H9 (cell line): ENCODE results near the gene CDK17. TPM values are rescaled to one million over a fixed set of nuclear protein-coding genes. Genes with fewer than 3 reads are reported as not detected.

Source experiments
- DNase-seq: peaks from one replicate; pipeline ENCODE4 v3.0.0-alpha.2; 2017
- H2AFZ ChIP-seq: one replicate; pipeline ENCODE4 v1.6.1; 2013; ENCODE audit warnings: mild to moderate bottlenecking, low read length, control low read depth, moderate library complexity
- H2AK5ac ChIP-seq: 2 replicates; pipeline ENCODE4 v1.6.1; 2013; ENCODE audit warnings: low read length, control low read depth, mixed read lengths; ENCODE audit not compliant: insufficient read length
- H2BK120ac ChIP-seq: one replicate; pipeline ENCODE4 v1.6.1; 2013; ENCODE audit warnings: low read depth, mild to moderate bottlenecking, low read length, control low read depth, inconsistent platforms; ENCODE audit not compliant: poor library complexity, severe bottlenecking
- H2BK12ac ChIP-seq: 2 replicates; pipeline ENCODE4 v1.6.1; 2013; ENCODE audit warnings: low read length, control low read depth, mixed read lengths, low read depth; ENCODE audit not compliant: insufficient read length
- H2BK15ac ChIP-seq: 2 replicates; pipeline ENCODE4 v1.6.1; 2013; ENCODE audit warnings: low read depth, low read length, control low read depth
- H2BK20ac ChIP-seq: one replicate; pipeline ENCODE4 v1.6.1; 2013; ENCODE audit warnings: low read depth, mild to moderate bottlenecking, low read length, control low read depth, inconsistent platforms; ENCODE audit not compliant: poor library complexity, severe bottlenecking
- H2BK5ac ChIP-seq: 2 replicates; pipeline ENCODE4 v1.6.1; 2013; ENCODE audit warnings: low read length, control low read depth, mixed read lengths; ENCODE audit not compliant: insufficient read length
- H3K14ac ChIP-seq: 2 replicates; pipeline ENCODE4 v1.6.1; 2013; ENCODE audit warnings: low read length, control low read depth; ENCODE audit not compliant: insufficient read depth
- H3K18ac ChIP-seq: 2 replicates; pipeline ENCODE4 v1.6.1; 2013; ENCODE audit warnings: low read depth, mild to moderate bottlenecking, mixed read lengths, low read length, control low read depth; ENCODE audit not compliant: insufficient read length
- H3K23ac ChIP-seq: 2 replicates; pipeline ENCODE4 v1.6.1; 2013; ENCODE audit warnings: low read length, control low read depth, mixed read lengths, low read depth; ENCODE audit not compliant: insufficient read length
- H3K23me2 ChIP-seq: 2 replicates; pipeline ENCODE4 v1.6.1; 2013; ENCODE audit warnings: low read depth, mild to moderate bottlenecking, mixed read lengths, low read length, control low read depth; ENCODE audit not compliant: insufficient read length, poor library complexity, severe bottlenecking
- H3K27ac ChIP-seq: 2 replicates; pipeline ENCODE4 v1.5.1; 2013; ENCODE audit warnings: low read length, control low read depth, mixed read lengths, low read depth; ENCODE audit not compliant: insufficient read length
- H3K27me3 ChIP-seq: 2 replicates; pipeline ENCODE4 v1.6.1; 2013; ENCODE audit warnings: low read length, control low read depth, inconsistent platforms; ENCODE audit not compliant: insufficient read depth
- H3K4ac ChIP-seq: 2 replicates; pipeline ENCODE4 v1.6.1; 2013; ENCODE audit warnings: low read depth, mild to moderate bottlenecking, control low read depth, inconsistent platforms, low read length, moderate library complexity
- H3K4me1 ChIP-seq: 2 replicates; pipeline ENCODE4 v1.6.1; 2013; ENCODE audit warnings: low read length, control low read depth, inconsistent platforms; ENCODE audit not compliant: insufficient read depth
- H3K4me2 ChIP-seq: 2 replicates; pipeline ENCODE4 v1.6.1; 2013; ENCODE audit warnings: low read length, control low read depth, mixed read lengths; ENCODE audit not compliant: insufficient read length, insufficient read depth
- H3K56ac ChIP-seq: 2 replicates; pipeline ENCODE4 v1.6.1; 2013; ENCODE audit warnings: low read depth, mild to moderate bottlenecking, mixed read lengths, low read length, control low read depth; ENCODE audit not compliant: insufficient read length
- H3K79me1 ChIP-seq: 2 replicates; pipeline ENCODE4 v1.6.1; 2013; ENCODE audit warnings: low read depth, mild to moderate bottlenecking, moderate library complexity, low read length, control low read depth, inconsistent platforms; ENCODE audit not compliant: insufficient read depth, poor library complexity, severe bottlenecking
- H3K79me2 ChIP-seq: 2 replicates; pipeline ENCODE4 v1.6.1; 2013; ENCODE audit warnings: low read length, control low read depth, inconsistent platforms; ENCODE audit not compliant: insufficient read depth
- H3K9ac ChIP-seq: 2 replicates; pipeline ENCODE4 v1.6.1; 2013; ENCODE audit warnings: low read length, control low read depth, mixed read lengths; ENCODE audit not compliant: insufficient read length; ENCODE audit errors: extremely low read depth
- H3K9me3 ChIP-seq: one replicate; pipeline ENCODE4 v1.6.1; 2013; ENCODE audit warnings: low read depth, low read length, inconsistent platforms; ENCODE audit not compliant: control insufficient read depth
- H3T11ph ChIP-seq: one replicate; pipeline ENCODE4 v1.6.1; 2013; ENCODE audit warnings: mild to moderate bottlenecking, low read length, control low read depth, inconsistent platforms
- H4K20me1 ChIP-seq: one replicate; pipeline ENCODE4 v1.6.1; 2013; ENCODE audit not compliant: control insufficient read depth, insufficient read length, insufficient read depth
- H4K5ac ChIP-seq: 2 replicates; pipeline ENCODE4 v1.6.1; 2013; ENCODE audit warnings: low read depth, mild to moderate bottlenecking, mixed read lengths, low read length, control low read depth; ENCODE audit not compliant: insufficient read length
- H4K8ac ChIP-seq: replicated peaks from 2 replicates; pipeline ENCODE4 v1.6.1; 2013; ENCODE audit warnings: low read length, control low read depth, mixed read lengths, low read depth; ENCODE audit not compliant: insufficient read length
- H4K91ac ChIP-seq: 2 replicates; pipeline ENCODE4 v1.6.1; 2013; ENCODE audit warnings: low read depth, mild to moderate bottlenecking, moderate library complexity, mixed read lengths, low read length, control low read depth; ENCODE audit not compliant: insufficient read length
- H3K27ac Mint-ChIP-seq, 3 experiments: 2 replicates in 2 of 3; 3 replicates in 1 of 3; pipeline ENCODE4 v1.8.0; 2020 to 2021; ENCODE audit warnings: mixed read lengths in 3 of 3, mild to moderate bottlenecking in 1 of 3, moderate library complexity in 1 of 3
- H3K27me3 Mint-ChIP-seq: 2 replicates; pipeline ENCODE4 v1.8.0; 2021; ENCODE audit warnings: low read depth, mild to moderate bottlenecking, moderate library complexity, mixed read lengths
- H3K36me3 Mint-ChIP-seq, 3 experiments: 2 replicates in 2 of 3; 3 replicates in 1 of 3; pipeline ENCODE4 v1.8.0; 2020 to 2021; ENCODE audit warnings: low read depth in 3 of 3, mixed read lengths in 3 of 3; ENCODE audit not compliant: insufficient read depth in 1 of 3
- H3K4me1 Mint-ChIP-seq, 2 experiments: 2 replicates each; pipeline ENCODE4 v1.8.0; 2020; ENCODE audit warnings: mixed read lengths in 2 of 2
- H3K4me3 Mint-ChIP-seq, 2 experiments: 2 replicates in 1 of 2; 3 replicates in 1 of 2; pipeline ENCODE4 v1.8.0; 2020 to 2021; ENCODE audit warnings: mild to moderate bottlenecking in 2 of 2, mixed read lengths in 2 of 2, moderate library complexity in 1 of 2
- H3K9me3 Mint-ChIP-seq, 2 experiments: 2 replicates in 1 of 2; 3 replicates in 1 of 2; pipeline ENCODE4 v1.8.0; 2020; ENCODE audit warnings: mild to moderate bottlenecking in 2 of 2, mixed read lengths in 2 of 2, moderate library complexity in 1 of 2
- WGBS: extraction: QIAGEN DNeasy Blood & Tissue Kit; methylation state at CpG from one replicate; pipeline ENCODE4 v1.1.7; 2013; ENCODE audit warnings: missing lambda C conversion rate, low lambda C conversion rate, mixed read lengths; ENCODE audit not compliant: insufficient read length; ENCODE audit errors: extremely low coverage; 5-methylcytosine and 5-hydroxymethylcytosine counted together
- total RNA-seq: library from RNA; stranded (reverse); gene quantifications from 2 replicates; pipeline ENCODE4 v1.2.1, GENCODE V29; 2021
- TF ChIP-seq, protein P1 (sequence below): fragments of 200-600 bp; sonication (generic); conservative IDR thresholded peaks from 3 replicates; pipeline ENCODE4 v1.8.0; 2021; ENCODE audit warnings: antibody characterized with exemption, mild to moderate bottlenecking

The CDK17 gene
- total RNA-seq, 1 experiment from 2014 or later, result 28.8 TPM

DNA sequence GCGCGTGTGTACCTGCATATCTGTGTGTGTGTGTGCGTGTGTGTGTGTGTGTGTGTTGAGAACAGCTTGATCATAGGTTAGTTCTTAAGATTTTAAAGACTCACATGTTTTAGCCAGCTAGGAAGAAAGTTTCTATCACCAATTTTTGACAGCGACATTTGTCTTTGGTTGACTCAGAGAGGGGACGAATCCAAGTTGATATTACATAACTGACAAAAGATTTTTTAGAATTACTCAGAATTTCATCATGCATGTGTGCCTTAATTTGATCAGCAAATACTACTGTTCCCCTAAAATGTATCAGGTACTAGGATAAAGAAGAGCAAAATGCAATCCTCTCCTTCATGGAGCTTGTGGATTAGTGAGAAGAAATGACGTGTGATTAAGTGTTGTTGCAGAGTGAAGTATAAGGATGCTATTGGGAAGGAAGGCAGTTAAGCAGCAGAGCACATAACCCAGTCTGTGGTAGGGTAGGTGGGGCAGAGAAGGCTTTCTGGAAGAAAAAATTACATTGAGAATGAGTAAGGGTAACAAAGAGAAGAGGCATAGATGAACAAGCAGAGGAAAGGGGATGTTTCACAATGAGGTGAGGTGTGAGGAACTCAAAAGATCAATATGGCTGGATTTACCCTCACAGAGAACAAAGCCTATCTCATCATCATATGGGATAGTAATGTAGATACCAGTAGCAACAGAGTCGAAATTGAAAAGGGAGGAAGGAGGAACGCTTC is 128.6 kb downstream of the CDK17 start:
- Histone ChIP-seq H2BK20ac (no peak overlapping the region), H3K9ac (no peak overlapping the region), H3K23ac (no peak overlapping the region), H3K4me1 (no peaks in the 10 kb centered on the region), H3K14ac (no peak overlapping the region), H3K9me3 (no peaks in the 10 kb centered on the region), H3T11ph (no peak overlapping the region), H3K4ac (no peak overlapping the region), H3K4me2 (no peak overlapping the region), H4K5ac (no peak overlapping the region), H3K27me3 (no peaks in the 10 kb centered on the region), H2BK5ac (no peak overlapping the region), H4K20me1 (no peaks in the 10 kb centered on the region), H3K18ac (no peak overlapping the region), H2AFZ (no peak overlapping the region), H2BK120ac (no peak overlapping the region), H4K8ac (no peak overlapping the region), H4K91ac (no peak overlapping the region), H3K79me1 (no peaks in the 10 kb centered on the region), H2BK15ac (no peak overlapping the region), H2BK12ac (no peak overlapping the region), H3K79me2 (no peaks in the 10 kb centered on the region), H3K56ac (no peak overlapping the region), H3K27ac (no peak overlapping the region), H3K23me2 (no peaks in the 10 kb centered on the region), H2AK5ac (no peak overlapping the region)
- H3K4me3 Mint-ChIP-seq, result no peak overlapping the region
- H3K4me1 Mint-ChIP-seq, result no peaks in the 10 kb centered on the region; a peak in 1 of 4 replicates
- H3K36me3 Mint-ChIP-seq, result peaks cover 0 to 25% (median 5%) of the 10 kb centered on the region in 3 experiments; a peak in 5 of 7 replicates
- no peaks in the 10 kb centered on the region for H3K27me3 Mint-ChIP-seq
- H3K27ac Mint-ChIP-seq, result no peak overlapping the region
- no peak for DNase-seq
- TF ChIP-seq, protein P1, sequence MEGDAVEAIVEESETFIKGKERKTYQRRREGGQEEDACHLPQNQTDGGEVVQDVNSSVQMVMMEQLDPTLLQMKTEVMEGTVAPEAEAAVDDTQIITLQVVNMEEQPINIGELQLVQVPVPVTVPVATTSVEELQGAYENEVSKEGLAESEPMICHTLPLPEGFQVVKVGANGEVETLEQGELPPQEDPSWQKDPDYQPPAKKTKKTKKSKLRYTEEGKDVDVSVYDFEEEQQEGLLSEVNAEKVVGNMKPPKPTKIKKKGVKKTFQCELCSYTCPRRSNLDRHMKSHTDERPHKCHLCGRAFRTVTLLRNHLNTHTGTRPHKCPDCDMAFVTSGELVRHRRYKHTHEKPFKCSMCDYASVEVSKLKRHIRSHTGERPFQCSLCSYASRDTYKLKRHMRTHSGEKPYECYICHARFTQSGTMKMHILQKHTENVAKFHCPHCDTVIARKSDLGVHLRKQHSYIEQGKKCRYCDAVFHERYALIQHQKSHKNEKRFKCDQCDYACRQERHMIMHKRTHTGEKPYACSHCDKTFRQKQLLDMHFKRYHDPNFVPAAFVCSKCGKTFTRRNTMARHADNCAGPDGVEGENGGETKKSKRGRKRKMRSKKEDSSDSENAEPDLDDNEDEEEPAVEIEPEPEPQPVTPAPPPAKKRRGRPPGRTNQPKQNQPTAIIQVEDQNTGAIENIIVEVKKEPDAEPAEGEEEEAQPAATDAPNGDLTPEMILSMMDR, result no peak
- WGBS, result 100% methylated on average over 1 of the region's 8 CpGs
- no peaks in the 10 kb centered on the region for H3K9me3 Mint-ChIP-seq
